HepG2 (cell line): ENCODE measurements around the gene TXNDC11. TPM values are rescaled to one million over a fixed set of nuclear protein-coding genes. Genes with fewer than 3 reads are reported as not detected.

Experiments
- CCDC6 ChIP-seq: sonication (generic); formaldehyde crosslinking; IDR thresholded peaks from 2 replicates; pipeline ENCODE4 v1.8.1; 2022; ENCODE audit warnings: mild to moderate bottlenecking, missing genetic modification reagents, moderate library complexity
- HOXD1 ChIP-seq: sonication (generic); formaldehyde crosslinking; IDR thresholded peaks from 2 replicates; pipeline ENCODE4 v1.5.0; 2020; ENCODE audit warnings: missing genetic modification reagents
- MATR3 ChIP-seq: sonication (generic); formaldehyde crosslinking; IDR thresholded peaks from 2 replicates; pipeline ENCODE4 v1.4.0; 2020; ENCODE audit warnings: missing genetic modification reagents
- MZF1 ChIP-seq: sonication (generic); formaldehyde crosslinking; IDR thresholded peaks from 2 replicates; pipeline ENCODE4 v1.8.1; 2023; ENCODE audit warnings: mild to moderate bottlenecking, missing genetic modification reagents, borderline replicate concordance
- NR2F1 ChIP-seq, 2 experiments: fragments of 450-650 bp in 1 of 2; formaldehyde crosslinking in 1 of 2; IDR thresholded peaks; 2 replicates each; pipeline versions ENCODE4 v1.5.0 to v1.6.1; 2016 to 2020; ENCODE audit warnings: mild to moderate bottlenecking in 1 of 2, missing compliant biosample characterization in 1 of 2, missing genetic modification reagents in 1 of 2, moderate library complexity in 1 of 2
- POLR2AphosphoS2 ChIP-seq: IDR thresholded peaks from 2 replicates; pipeline ENCODE4 v1.6.1; 2011; ENCODE audit warnings: low read depth, low read length, improper control_type of control experiment
- STAG1 ChIP-seq: sonication (generic); formaldehyde crosslinking; IDR thresholded peaks from 2 replicates; pipeline ENCODE4 v1.4.0; 2020; ENCODE audit warnings: missing genetic modification reagents
- TARDBP ChIP-seq: sonication (generic); formaldehyde crosslinking; IDR thresholded peaks from 2 replicates; pipeline ENCODE4 v1.8.0; 2022; ENCODE audit warnings: mild to moderate bottlenecking, missing genetic modification reagents
- ZBTB7B ChIP-seq: sonication (generic); formaldehyde crosslinking; IDR thresholded peaks from 2 replicates; pipeline ENCODE4 v1.4.0; 2020; ENCODE audit warnings: missing genetic modification reagents
- ZNF274 ChIP-seq: sonication (generic); formaldehyde crosslinking; IDR thresholded peaks from 2 replicates; pipeline ENCODE4 v1.5.1; 2020; ENCODE audit warnings: mild to moderate bottlenecking, missing genetic modification reagents
- ZNF451 ChIP-seq: sonication (generic); formaldehyde crosslinking; IDR thresholded peaks from 2 replicates; pipeline ENCODE4 v1.5.0; 2020; ENCODE audit warnings: mild to moderate bottlenecking, missing genetic modification reagents
- ZNF510 ChIP-seq: sonication (generic); formaldehyde crosslinking; IDR thresholded peaks from 2 replicates; pipeline ENCODE4 v1.4.0; 2020; ENCODE audit warnings: low read depth, mild to moderate bottlenecking, missing genetic modification reagents
- ZNF678 ChIP-seq: sonication (generic); formaldehyde crosslinking; IDR thresholded peaks from 2 replicates; pipeline ENCODE4 v1.4.0; 2020; ENCODE audit warnings: mild to moderate bottlenecking, missing genetic modification reagents
- polyA plus RNA-seq, 8 experiments: library from polyadenylated mRNA; depleted of rRNA in 3 of 8; stranded (reverse) in 7 of 8; unstranded in 1 of 8; fragments of >200 nt; fragmentation: Illumina TruSeq in 4 of 8; extraction: Trizol in 4 of 8; gene quantifications; 2 replicates each; pipeline versions ENCODE4 v1.2.1 to v1.2.3, GENCODE V29; 2011 to 2016; ENCODE audit warnings: low read depth in 4 of 8, missing spikeins in 1 of 8, mixed read lengths in 1 of 8; ENCODE audit not compliant: insufficient read depth in 1 of 8
- total RNA-seq, 5 experiments: library from RNA; depleted of rRNA; stranded (reverse); fragments of >200 nt; fragmentation: Illumina TruSeq; extraction: Trizol; gene quantifications; 2 replicates each; pipeline ENCODE4 v1.2.3, GENCODE V29; 2016; ENCODE audit warnings: low read depth in 1 of 5
- TF ChIP-seq, protein P1 (sequence below): sonication (generic); formaldehyde crosslinking; IDR thresholded peaks from 2 replicates; pipeline ENCODE4 v1.4.0; 2020; ENCODE audit warnings: missing genetic modification reagents
- TF ChIP-seq, protein P2 (sequence below): sonication (generic); formaldehyde crosslinking; IDR thresholded peaks from 2 replicates; pipeline ENCODE4 v1.9.0; 2021; ENCODE audit warnings: missing genetic modification reagents, mild to moderate bottlenecking, borderline replicate concordance
- TF ChIP-seq, protein P3 (sequence below): IDR thresholded peaks from 2 replicates; pipeline ENCODE4 v1.4.0; 2020; ENCODE audit warnings: mild to moderate bottlenecking, missing genetic modification reagents

Gene TXNDC11
- total and polyA plus RNA-seq, 2 of the 13 experiments (the other 11 are each of a cell fraction or from before 2014, with no cell fraction given), result 74.9 to 123 TPM

DNA sequence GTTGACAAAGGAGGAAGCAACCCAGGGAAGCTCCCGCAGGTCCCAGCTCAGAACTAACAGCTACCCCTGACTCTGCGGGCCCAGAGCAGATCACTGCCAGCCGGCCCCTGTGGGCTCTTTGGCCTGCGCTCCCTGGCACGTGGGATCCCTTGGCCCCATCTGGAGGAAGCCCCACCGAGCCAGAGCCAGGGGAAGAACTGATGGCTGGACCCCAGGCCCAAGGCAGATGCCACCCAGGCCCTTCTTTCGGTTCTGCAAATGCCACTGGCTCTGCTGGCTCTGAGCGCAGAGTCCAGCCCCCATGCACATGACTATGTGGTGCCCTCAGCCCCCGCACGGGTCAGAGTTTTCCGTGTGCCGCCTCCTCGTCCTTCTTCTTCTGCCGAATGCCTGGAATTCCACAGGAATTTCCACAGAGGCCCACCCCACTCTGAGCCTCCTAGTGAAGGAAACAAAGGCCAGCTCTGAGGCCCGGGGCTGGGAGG, 110.2 kb downstream of the TXNDC11 start (continued):
- TF ChIP-seq NR2F1 (CRISPR knock-in tag; IDR thresholded peaks at IDR 0.05) (peak in 1 of 2 experiments; percentile 31; a peak in 1 of 4 replicates), ZNF678 (CRISPR knock-in tag) (0 out of 2 replicates have a peak, but pooled peaks have one; percentile 27), ZNF274 (CRISPR knock-in tag) (no peak), ZNF510 (CRISPR knock-in tag) (no peak), POLR2AphosphoS2 (no peak), MZF1 (no peak), ZNF451 (CRISPR knock-in tag) (0 out of 2 replicates have a peak, but pooled peaks have one; percentile 29), CCDC6 (no peak), MATR3 (CRISPR knock-in tag) (0 out of 2 replicates have a peak, but pooled peaks have one; percentile 22), ZBTB7B (CRISPR knock-in tag) (no peak), HOXD1 (CRISPR knock-in tag) (no peak), STAG1 (CRISPR knock-in tag) (peak; percentile 6; the same call in 1 of the 2 replicates), TARDBP (no peak; the same call in 1 of the 2 replicates)
- TF ChIP-seq, protein P1, sequence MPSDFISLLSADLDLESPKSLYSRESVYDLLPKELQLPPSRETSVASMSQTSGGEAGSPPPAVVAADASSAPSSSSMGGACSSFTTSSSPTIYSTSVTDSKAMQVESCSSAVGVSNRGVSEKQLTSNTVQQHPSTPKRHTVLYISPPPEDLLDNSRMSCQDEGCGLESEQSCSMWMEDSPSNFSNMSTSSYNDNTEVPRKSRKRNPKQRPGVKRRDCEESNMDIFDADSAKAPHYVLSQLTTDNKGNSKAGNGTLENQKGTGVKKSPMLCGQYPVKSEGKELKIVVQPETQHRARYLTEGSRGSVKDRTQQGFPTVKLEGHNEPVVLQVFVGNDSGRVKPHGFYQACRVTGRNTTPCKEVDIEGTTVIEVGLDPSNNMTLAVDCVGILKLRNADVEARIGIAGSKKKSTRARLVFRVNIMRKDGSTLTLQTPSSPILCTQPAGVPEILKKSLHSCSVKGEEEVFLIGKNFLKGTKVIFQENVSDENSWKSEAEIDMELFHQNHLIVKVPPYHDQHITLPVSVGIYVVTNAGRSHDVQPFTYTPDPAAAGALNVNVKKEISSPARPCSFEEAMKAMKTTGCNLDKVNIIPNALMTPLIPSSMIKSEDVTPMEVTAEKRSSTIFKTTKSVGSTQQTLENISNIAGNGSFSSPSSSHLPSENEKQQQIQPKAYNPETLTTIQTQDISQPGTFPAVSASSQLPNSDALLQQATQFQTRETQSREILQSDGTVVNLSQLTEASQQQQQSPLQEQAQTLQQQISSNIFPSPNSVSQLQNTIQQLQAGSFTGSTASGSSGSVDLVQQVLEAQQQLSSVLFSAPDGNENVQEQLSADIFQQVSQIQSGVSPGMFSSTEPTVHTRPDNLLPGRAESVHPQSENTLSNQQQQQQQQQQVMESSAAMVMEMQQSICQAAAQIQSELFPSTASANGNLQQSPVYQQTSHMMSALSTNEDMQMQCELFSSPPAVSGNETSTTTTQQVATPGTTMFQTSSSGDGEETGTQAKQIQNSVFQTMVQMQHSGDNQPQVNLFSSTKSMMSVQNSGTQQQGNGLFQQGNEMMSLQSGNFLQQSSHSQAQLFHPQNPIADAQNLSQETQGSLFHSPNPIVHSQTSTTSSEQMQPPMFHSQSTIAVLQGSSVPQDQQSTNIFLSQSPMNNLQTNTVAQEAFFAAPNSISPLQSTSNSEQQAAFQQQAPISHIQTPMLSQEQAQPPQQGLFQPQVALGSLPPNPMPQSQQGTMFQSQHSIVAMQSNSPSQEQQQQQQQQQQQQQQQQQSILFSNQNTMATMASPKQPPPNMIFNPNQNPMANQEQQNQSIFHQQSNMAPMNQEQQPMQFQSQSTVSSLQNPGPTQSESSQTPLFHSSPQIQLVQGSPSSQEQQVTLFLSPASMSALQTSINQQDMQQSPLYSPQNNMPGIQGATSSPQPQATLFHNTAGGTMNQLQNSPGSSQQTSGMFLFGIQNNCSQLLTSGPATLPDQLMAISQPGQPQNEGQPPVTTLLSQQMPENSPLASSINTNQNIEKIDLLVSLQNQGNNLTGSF (CRISPR knock-in tag), result no peak
- TF ChIP-seq, protein P2, sequence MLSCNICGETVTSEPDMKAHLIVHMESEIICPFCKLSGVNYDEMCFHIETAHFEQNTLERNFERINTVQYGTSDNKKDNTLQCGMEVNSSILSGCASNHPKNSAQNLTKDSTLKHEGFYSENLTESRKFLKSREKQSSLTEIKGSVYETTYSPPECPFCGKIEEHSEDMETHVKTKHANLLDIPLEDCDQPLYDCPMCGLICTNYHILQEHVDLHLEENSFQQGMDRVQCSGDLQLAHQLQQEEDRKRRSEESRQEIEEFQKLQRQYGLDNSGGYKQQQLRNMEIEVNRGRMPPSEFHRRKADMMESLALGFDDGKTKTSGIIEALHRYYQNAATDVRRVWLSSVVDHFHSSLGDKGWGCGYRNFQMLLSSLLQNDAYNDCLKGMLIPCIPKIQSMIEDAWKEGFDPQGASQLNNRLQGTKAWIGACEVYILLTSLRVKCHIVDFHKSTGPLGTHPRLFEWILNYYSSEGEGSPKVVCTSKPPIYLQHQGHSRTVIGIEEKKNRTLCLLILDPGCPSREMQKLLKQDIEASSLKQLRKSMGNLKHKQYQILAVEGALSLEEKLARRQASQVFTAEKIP, result no peak
- TF ChIP-seq, protein P3, sequence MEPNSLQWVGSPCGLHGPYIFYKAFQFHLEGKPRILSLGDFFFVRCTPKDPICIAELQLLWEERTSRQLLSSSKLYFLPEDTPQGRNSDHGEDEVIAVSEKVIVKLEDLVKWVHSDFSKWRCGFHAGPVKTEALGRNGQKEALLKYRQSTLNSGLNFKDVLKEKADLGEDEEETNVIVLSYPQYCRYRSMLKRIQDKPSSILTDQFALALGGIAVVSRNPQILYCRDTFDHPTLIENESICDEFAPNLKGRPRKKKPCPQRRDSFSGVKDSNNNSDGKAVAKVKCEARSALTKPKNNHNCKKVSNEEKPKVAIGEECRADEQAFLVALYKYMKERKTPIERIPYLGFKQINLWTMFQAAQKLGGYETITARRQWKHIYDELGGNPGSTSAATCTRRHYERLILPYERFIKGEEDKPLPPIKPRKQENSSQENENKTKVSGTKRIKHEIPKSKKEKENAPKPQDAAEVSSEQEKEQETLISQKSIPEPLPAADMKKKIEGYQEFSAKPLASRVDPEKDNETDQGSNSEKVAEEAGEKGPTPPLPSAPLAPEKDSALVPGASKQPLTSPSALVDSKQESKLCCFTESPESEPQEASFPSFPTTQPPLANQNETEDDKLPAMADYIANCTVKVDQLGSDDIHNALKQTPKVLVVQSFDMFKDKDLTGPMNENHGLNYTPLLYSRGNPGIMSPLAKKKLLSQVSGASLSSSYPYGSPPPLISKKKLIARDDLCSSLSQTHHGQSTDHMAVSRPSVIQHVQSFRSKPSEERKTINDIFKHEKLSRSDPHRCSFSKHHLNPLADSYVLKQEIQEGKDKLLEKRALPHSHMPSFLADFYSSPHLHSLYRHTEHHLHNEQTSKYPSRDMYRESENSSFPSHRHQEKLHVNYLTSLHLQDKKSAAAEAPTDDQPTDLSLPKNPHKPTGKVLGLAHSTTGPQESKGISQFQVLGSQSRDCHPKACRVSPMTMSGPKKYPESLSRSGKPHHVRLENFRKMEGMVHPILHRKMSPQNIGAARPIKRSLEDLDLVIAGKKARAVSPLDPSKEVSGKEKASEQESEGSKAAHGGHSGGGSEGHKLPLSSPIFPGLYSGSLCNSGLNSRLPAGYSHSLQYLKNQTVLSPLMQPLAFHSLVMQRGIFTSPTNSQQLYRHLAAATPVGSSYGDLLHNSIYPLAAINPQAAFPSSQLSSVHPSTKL (CRISPR knock-in tag), result peak; percentile 57; the same call in 1 of the 2 replicates
